Fibroblast of the aortic adventitia (primary cell): ENCODE measurements around the gene CD96. TPM values are rescaled to one million over a fixed set of nuclear protein-coding genes. Genes with fewer than 3 reads are reported as not detected.
A peak's percentile ranks its signal among the peaks of the same experiment; 100 is the strongest.

Source experiments
- DNase-seq: peaks from one replicate; pipeline ENCODE4 v3.0.0-alpha.2; 2010; ENCODE audit warnings: low read depth
- H3K4me3 ChIP-seq: 2 replicates; pipeline ENCODE4 v1.5.1; 2011; ENCODE audit warnings: low read depth, mild to moderate bottlenecking, control low read depth, low read length, moderate library complexity
- total RNA-seq: library from RNA; depleted of rRNA; stranded (reverse); fragments of >200 nt; gene quantifications from 2 replicates; pipeline ENCODE4 v1.2.3, GENCODE V29; 2012; ENCODE audit warnings: low replicate concordance
- TF ChIP-seq, protein P1 (sequence below): IDR thresholded peaks from 2 replicates; pipeline ENCODE4 v1.5.1; 2011; ENCODE audit warnings: mild to moderate bottlenecking, low read length, control low read depth, inconsistent platforms; ENCODE audit not compliant: insufficient read depth

CD96 gene
- total RNA-seq, 1 donor: 0.09 TPM

DNA sequence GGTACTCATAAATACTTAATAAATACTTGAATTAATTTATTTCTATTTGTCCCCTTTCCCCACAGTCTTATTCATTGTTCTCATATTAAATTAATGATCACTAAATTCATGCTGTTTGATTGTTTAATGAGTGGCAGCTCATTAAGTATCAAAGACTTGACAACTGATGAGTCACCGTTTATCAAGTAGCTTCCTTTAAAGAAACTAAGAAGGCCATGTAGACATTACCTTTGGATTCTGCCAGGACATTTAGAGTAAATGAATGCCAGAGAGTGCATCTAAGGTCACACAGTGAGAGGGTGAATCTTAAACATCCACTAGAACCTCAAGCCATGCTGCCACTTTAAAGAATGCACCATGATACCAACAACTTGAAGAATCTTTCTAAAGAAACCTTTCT is 29.3 kb downstream of the CD96 start:
- H3K4me3 ChIP-seq: no peak overlapping the region
- no peak for DNase-seq
- TF ChIP-seq, protein P1, sequence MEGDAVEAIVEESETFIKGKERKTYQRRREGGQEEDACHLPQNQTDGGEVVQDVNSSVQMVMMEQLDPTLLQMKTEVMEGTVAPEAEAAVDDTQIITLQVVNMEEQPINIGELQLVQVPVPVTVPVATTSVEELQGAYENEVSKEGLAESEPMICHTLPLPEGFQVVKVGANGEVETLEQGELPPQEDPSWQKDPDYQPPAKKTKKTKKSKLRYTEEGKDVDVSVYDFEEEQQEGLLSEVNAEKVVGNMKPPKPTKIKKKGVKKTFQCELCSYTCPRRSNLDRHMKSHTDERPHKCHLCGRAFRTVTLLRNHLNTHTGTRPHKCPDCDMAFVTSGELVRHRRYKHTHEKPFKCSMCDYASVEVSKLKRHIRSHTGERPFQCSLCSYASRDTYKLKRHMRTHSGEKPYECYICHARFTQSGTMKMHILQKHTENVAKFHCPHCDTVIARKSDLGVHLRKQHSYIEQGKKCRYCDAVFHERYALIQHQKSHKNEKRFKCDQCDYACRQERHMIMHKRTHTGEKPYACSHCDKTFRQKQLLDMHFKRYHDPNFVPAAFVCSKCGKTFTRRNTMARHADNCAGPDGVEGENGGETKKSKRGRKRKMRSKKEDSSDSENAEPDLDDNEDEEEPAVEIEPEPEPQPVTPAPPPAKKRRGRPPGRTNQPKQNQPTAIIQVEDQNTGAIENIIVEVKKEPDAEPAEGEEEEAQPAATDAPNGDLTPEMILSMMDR: no peak

DNA sequence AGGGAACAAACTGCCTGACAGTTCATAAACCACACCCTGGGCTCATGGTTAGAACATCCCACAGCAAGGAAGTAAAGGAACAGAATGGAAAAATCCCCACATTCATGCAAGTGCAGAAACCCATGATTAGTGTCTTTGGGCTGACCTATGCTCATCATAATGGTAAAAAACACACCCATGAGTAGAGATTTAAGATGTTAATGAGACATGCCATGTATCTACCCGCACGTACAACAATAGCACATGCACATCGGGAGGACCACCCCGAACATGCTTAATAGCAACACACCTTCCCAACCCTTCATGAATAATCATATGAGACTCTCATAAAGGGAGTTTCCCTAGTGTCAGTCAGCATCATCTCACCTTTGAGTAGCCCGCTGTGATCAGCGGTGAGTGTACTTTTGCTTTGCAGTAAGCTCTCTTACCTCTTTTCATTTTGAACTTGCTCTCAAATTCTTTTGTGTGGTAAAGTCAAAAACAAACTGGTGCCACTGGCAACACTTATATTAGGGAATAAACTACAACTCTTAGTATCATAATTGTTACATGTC is 30.0 kb downstream of the CD96 start:
- TF ChIP-seq, protein P1: no peak
- H3K4me3 ChIP-seq: no peak overlapping the region

DNA sequence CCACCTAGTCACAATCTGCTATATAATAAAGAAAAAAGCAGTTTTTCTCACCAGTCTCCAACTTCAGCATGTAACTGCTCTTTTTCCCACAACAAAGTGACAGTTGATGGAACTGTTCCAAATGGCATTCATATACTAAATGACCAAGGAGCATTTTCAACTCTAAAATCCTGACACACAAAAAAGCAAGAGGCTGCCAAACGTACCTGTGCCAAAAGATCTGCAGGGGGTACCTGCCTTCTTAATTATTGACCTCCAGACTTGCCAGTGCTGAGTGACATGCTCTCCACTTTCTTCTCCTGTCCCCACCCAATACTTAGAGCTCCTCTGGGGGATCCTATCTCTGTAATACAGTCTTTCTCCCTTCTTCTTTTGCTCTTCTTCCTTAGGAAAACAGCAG is 35.1 kb downstream of the CD96 start:
- no peak for DNase-seq
- TF ChIP-seq, protein P1: no peak
- H3K4me3 ChIP-seq: no peak overlapping the region

More for the DNA sequence above, 30.0 kb downstream of the CD96 start:
- DNase-seq: no peak

DNA sequence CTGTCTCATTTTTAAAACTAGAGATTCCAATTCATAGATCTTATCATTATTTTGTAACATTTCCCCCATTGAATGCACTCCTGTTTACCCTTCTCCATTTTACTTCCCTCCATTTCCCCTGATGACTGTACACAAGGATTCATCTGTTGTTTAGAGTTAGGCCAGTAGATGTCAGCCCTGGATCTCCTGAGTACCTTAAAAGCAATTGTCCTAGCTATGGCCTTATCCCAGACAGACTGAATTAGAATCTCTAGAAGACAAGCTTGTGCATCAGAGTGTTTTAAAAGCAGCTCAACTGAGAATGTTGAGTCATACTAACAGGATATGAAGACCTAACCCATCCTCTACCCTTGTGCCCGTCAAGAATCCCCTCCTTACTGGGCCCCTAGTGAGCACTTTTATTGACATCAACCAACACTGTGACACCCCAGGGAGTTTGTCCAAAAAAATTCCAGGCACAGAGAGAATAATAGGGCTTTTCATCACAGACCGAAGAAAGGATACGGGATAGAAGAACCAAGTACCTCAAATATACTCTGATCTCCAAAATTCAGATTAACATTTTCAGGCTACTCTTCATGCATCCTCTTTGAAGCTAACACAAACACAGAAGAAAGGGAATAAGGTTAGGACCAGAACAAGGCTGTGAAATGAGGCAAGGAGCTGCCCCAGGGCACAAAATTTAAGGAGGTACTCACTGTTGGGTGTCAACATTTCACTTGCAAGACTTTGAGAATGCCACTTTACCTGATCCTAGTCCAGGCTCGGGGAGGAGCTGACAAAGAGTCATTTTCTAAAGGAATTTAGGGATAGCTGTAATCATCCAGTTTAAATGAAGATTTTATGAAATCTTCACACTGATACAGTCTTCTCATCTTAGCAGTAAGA is 36.0 kb downstream of the CD96 start:
- H3K4me3 ChIP-seq: no peak overlapping the region
- peak; percentile 90 for DNase-seq
- TF ChIP-seq, protein P1: peak; percentile 75

DNA sequence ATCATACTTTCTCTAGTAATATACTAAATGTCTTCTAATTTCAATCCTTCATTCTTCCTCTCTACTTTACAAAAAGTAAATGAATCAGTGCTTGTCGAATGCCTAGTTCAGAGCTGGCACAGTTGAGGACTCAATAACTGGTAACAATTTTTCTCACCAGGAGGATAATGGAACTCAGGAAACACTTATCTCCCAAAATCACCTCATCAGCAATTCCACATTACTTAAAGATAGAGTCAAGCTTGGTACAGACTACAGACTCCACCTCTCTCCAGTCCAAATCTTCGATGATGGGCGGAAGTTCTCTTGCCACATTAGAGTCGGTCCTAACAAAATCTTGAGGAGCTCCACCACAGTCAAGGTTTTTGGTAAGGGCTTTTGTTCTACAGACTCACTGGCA is 36.9 kb downstream of the CD96 start:
- no peak for DNase-seq
- TF ChIP-seq, protein P1: no peak
- H3K4me3 ChIP-seq: no peak overlapping the region

DNA sequence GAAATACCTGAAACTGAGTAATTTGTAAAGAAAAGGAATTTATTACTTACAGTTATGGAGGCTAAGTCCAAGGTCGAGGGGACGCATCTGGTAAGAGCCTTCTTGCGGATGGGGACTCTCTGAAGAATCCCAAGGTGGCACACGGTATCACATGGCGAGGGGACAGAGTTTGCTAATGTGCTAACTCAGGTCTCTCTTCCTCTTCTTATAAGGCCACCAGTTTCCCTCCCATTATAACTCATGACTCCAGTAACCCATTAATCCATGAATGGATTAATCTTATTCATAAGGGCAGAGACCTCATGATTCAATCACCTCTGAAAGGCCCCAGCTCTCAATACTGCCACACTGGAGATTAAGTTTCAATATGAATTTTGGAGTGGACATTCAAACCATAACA is 37.5 kb downstream of the CD96 start:
- no peak for DNase-seq
- no peak overlapping the region for H3K4me3 ChIP-seq
- TF ChIP-seq, protein P1: no peak
